Liver (tissue), 9 donors: Measurements from ENCODE around the gene MAPK9. TPM values are rescaled to one million over a fixed set of nuclear protein-coding genes. Genes with fewer than 3 reads are reported as not detected.
A peak's percentile ranks its signal among the peaks of the same experiment; 100 is the strongest.

Experiments used
- DNase-seq: peaks from one replicate; pipeline ENCODE4 v3.0.0-alpha.2; 2017; ENCODE audit warnings: low spot score
- H3K27ac ChIP-seq, 2 donors: one replicate each; pipeline ENCODE4 v1.7.0; 2013; ENCODE audit warnings: inconsistent platforms in 2 of 2, low read length in 2 of 2, control low read depth in 1 of 2, low read depth in 1 of 2, mild to moderate bottlenecking in 1 of 2
- H3K27me3 ChIP-seq, 4 donors: one replicate each; pipeline versions ENCODE4 v1.6.1 to v1.7.0; 2013; ENCODE audit warnings: low read length in 3 of 4, inconsistent platforms in 1 of 4, mild to moderate bottlenecking in 1 of 4, moderate library complexity in 1 of 4; ENCODE audit not compliant: control insufficient read depth in 4 of 4, insufficient read depth in 4 of 4
- H3K36me3 ChIP-seq, 4 donors: one replicate each; pipeline versions ENCODE4 v1.6.1 to v1.7.0; 2013; ENCODE audit warnings: low read length in 3 of 4, mild to moderate bottlenecking in 3 of 4, low read depth in 1 of 4, moderate library complexity in 1 of 4; ENCODE audit not compliant: control insufficient read depth in 4 of 4, insufficient read depth in 3 of 4
- H3K4me1 ChIP-seq, 4 donors: one replicate each; pipeline versions ENCODE4 v1.6.1 to v1.7.0; 2013; ENCODE audit warnings: low read length in 3 of 4, mild to moderate bottlenecking in 3 of 4, moderate library complexity in 1 of 4; ENCODE audit not compliant: control insufficient read depth in 4 of 4, insufficient read depth in 4 of 4
- H3K4me3 ChIP-seq, 3 donors: one replicate each; pipeline versions ENCODE4 v1.6.1 to v1.7.0; 2013; ENCODE audit warnings: low read length in 3 of 3, control low read depth in 1 of 3, low read depth in 1 of 3, mild to moderate bottlenecking in 1 of 3
- H3K9ac ChIP-seq, 2 donors: one replicate each; pipeline ENCODE4 v1.7.0; 2013; ENCODE audit warnings: low read length in 2 of 2, mild to moderate bottlenecking in 2 of 2, moderate library complexity in 2 of 2, control low read depth in 1 of 2, low read depth in 1 of 2
- H3K9me3 ChIP-seq, 4 donors: one replicate each; pipeline versions ENCODE4 v1.6.1 to v1.7.0; 2013; ENCODE audit warnings: low read length in 3 of 4; ENCODE audit not compliant: control insufficient read depth in 4 of 4
- EGR1 ChIP-seq, 2 donors: IDR thresholded peaks; 2 replicates each; pipeline ENCODE4 v1.6.1; 2016 to 2018; ENCODE audit warnings: antibody characterized with exemption in 2 of 2, low read depth in 2 of 2
- FOXA1 ChIP-seq: IDR thresholded peaks from 2 replicates; pipeline ENCODE4 v1.6.1; 2016; ENCODE audit warnings: antibody characterized with exemption
- FOXA2 ChIP-seq: IDR thresholded peaks from 2 replicates; pipeline ENCODE4 v1.6.1; 2016; ENCODE audit warnings: antibody characterized with exemption
- GABPA ChIP-seq, 2 donors: IDR thresholded peaks in 1 of 2; conservative IDR thresholded peaks in 1 of 2; 2 replicates each; pipeline ENCODE4 v1.6.1; 2016; ENCODE audit warnings: antibody characterized with exemption in 2 of 2, mild to moderate bottlenecking in 1 of 2, moderate library complexity in 1 of 2
- HNF4A ChIP-seq, 2 donors: conservative IDR thresholded peaks; 2 replicates each; pipeline ENCODE4 v1.6.1; 2016; ENCODE audit warnings: antibody characterized with exemption in 2 of 2, mild to moderate bottlenecking in 2 of 2
- JUND ChIP-seq, 2 donors: IDR thresholded peaks; 2 replicates each; pipeline ENCODE4 v1.6.1; 2016; ENCODE audit warnings: antibody characterized with exemption in 2 of 2
- NR2F2 ChIP-seq: IDR thresholded peaks from 2 replicates; pipeline ENCODE4 v1.6.1; 2016; ENCODE audit warnings: antibody characterized with exemption
- REST ChIP-seq: IDR thresholded peaks from 2 replicates; pipeline ENCODE4 v1.6.1; 2016; ENCODE audit warnings: antibody characterized with exemption, mild to moderate bottlenecking
- RXRA ChIP-seq, 2 donors: IDR thresholded peaks; 2 replicates each; pipeline ENCODE4 v1.6.1; 2017 to 2018; ENCODE audit warnings: antibody characterized with exemption in 2 of 2, mild to moderate bottlenecking in 1 of 2
- TAF1 ChIP-seq: conservative IDR thresholded peaks from 2 replicates; pipeline ENCODE4 v1.6.1; 2016; ENCODE audit warnings: antibody characterized with exemption, mild to moderate bottlenecking
- YY1 ChIP-seq: IDR thresholded peaks from 2 replicates; pipeline ENCODE4 v1.6.1; 2016; ENCODE audit warnings: antibody characterized with exemption, mild to moderate bottlenecking
- ZBTB33 ChIP-seq: IDR thresholded peaks from 2 replicates; pipeline ENCODE4 v1.6.1; 2016; ENCODE audit warnings: antibody characterized with exemption
- WGBS: extraction: QIAGEN DNeasy Blood & Tissue Kit; methylation state at CpG from one replicate; pipeline ENCODE4 v1.1.7; 2013; 5-methylcytosine and 5-hydroxymethylcytosine counted together
- polyA plus RNA-seq, 2 donors: library from polyadenylated mRNA; stranded (reverse) in 1 of 2; unstranded in 1 of 2; fragments of 200-250 nt in 1 of 2; fragments of >200 nt in 1 of 2; fragmentation: Nextera tagmentation in 1 of 2; extraction: Ambion mirVana in 1 of 2; gene quantifications; one replicate each; pipeline versions ENCODE4 v1.2.1 to v1.2.3, GENCODE V29; 2013 to 2015
- total RNA-seq, 2 donors: library from RNA; depleted of rRNA; stranded (reverse); fragments of >200 nt; gene quantifications; one replicate each; pipeline ENCODE4 v1.2.3, GENCODE V29; 2014
- TF ChIP-seq, protein P1 (sequence below): fragments of 150-350 bp; IDR thresholded peaks from 2 replicates; pipeline ENCODE4 v1.5.1; 2017; ENCODE audit warnings: improper control_type of control experiment, low read depth, low read length; ENCODE audit not compliant: missing input control
- TF ChIP-seq, protein P2 (sequence below): IDR thresholded peaks from 2 replicates; pipeline ENCODE4 v1.6.1; 2016; ENCODE audit warnings: antibody characterized with exemption
- donor health status: healthy.
- donor health status: healthy.
- donor health status: healthy.
- donor health status: healthy.
- donor health status: healthy.

The MAPK9 gene
- total and polyA plus RNA-seq, 4 donors = 3.8 to 22.7 (median 12.8) TPM

- peaks cover 55 to 92% (median 66%) of the 10 kb centered on the region in 4 donors for H3K9me3 ChIP-seq
- H3K27ac ChIP-seq = no peak overlapping the region
- peak overlapping the region in 2 of 3 donors; percentile 72 to 73 for H3K4me3 ChIP-seq
- 98% methylated on average over 4 of the region's 4 CpGs for WGBS
- TF ChIP-seq, protein P1, sequence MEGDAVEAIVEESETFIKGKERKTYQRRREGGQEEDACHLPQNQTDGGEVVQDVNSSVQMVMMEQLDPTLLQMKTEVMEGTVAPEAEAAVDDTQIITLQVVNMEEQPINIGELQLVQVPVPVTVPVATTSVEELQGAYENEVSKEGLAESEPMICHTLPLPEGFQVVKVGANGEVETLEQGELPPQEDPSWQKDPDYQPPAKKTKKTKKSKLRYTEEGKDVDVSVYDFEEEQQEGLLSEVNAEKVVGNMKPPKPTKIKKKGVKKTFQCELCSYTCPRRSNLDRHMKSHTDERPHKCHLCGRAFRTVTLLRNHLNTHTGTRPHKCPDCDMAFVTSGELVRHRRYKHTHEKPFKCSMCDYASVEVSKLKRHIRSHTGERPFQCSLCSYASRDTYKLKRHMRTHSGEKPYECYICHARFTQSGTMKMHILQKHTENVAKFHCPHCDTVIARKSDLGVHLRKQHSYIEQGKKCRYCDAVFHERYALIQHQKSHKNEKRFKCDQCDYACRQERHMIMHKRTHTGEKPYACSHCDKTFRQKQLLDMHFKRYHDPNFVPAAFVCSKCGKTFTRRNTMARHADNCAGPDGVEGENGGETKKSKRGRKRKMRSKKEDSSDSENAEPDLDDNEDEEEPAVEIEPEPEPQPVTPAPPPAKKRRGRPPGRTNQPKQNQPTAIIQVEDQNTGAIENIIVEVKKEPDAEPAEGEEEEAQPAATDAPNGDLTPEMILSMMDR = no peak
- no peak for TF ChIP-seq FOXA1
- TF ChIP-seq YY1 = no peak
- TF ChIP-seq JUND (IDR thresholded peaks at IDR 0.05) = no peak
- TF ChIP-seq NR2F2 = no peak
- H3K9ac ChIP-seq = no peak overlapping the region
- H3K27me3 ChIP-seq = no peaks in the 10 kb centered on the region
- H3K36me3 ChIP-seq = peaks cover 16 to 80% (median 55%) of the 10 kb centered on the region in 4 donors
- no peak for DNase-seq
- no peaks in the 10 kb centered on the region for H3K4me1 ChIP-seq
Measured at GRCh38 chr5:180250329-180250728, 41.6 kb downstream of the MAPK9 start.

- Histone ChIP-seq H3K4me3 (peak overlapping the region in 2 of 3 donors; percentile 46 to 63), H3K9me3 (peaks cover 25 to 69% (median 46%) of the 10 kb centered on the region in 4 donors), H3K4me1 (no peaks in the 10 kb centered on the region), H3K27ac (no peak overlapping the region), H3K9ac (no peak overlapping the region), H3K27me3 (no peaks in the 10 kb centered on the region), H3K36me3 (peaks cover 15 to 82% (median 72%) of the 10 kb centered on the region in 4 donors)
- 95% methylated on average over 5 of the region's 5 CpGs for WGBS
- TF ChIP-seq TAF1 (no peak), EGR1 (IDR thresholded peaks at IDR 0.05; ENCODE audit: low read depth in 2 of 2) (no peak), YY1 (no peak), GABPA (IDR thresholded peaks at IDR 0.05 in 1 of 2, conservative IDR thresholded peaks at IDR 0.05 in 1 of 2) (no peak), RXRA (IDR thresholded peaks at IDR 0.05) (no peak), FOXA2 (no peak), ZBTB33 (no peak), NR2F2 (no peak), HNF4A (conservative IDR thresholded peaks at IDR 0.05) (no peak), JUND (IDR thresholded peaks at IDR 0.05) (no peak), REST (no peak)
- TF ChIP-seq, protein P2, sequence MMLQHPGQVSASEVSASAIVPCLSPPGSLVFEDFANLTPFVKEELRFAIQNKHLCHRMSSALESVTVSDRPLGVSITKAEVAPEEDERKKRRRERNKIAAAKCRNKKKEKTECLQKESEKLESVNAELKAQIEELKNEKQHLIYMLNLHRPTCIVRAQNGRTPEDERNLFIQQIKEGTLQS = no peak
- no peak for DNase-seq
Measured at GRCh38 chr5:180241600-180241999, 50.3 kb downstream of the MAPK9 start.
